GM19328 (cell line): ENCODE measurements around the gene ADAM10.
A peak's percentile ranks its signal among the peaks of the same experiment; 100 is the strongest.

Experiments
- ATAC-seq: cut with Tn5 transposase; IDR thresholded peaks from one replicate; pipeline ENCODE4 v1.9.1; 2021; ENCODE audit warnings: mild to moderate bottlenecking, moderate library complexity; ENCODE audit not compliant: unreplicated experiment

The ADAM10 gene

DNA sequence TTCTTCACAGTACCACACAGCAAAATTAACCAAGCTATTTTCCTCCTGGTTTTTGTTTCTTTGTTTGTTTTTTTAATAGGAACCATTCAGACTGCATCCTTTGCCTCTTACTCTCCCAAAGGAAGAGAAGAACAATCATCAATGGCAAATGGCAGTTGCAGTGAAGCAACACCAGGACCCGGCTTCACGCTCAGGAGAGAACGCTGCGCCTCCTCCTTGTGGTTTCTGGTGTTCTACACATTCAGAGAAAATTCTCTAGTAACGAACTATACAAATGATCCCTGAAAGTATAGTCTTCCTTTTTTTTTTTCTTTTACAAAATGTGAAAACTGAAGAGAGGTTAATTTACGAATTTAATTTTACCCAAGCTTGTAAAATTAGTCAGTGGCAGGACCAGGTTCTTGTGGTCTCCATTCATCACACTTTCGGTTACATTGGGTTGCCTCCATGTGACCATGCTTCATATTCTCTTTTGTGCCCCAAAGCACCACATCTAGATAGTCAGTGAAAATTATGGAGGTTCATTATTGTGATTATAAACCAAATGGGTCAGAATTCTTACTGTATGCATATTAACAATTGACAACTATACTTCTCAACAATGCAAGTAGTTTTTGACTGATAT is 11.0 kb upstream of the ADAM10 start:
- no peak for ATAC-seq

DNA sequence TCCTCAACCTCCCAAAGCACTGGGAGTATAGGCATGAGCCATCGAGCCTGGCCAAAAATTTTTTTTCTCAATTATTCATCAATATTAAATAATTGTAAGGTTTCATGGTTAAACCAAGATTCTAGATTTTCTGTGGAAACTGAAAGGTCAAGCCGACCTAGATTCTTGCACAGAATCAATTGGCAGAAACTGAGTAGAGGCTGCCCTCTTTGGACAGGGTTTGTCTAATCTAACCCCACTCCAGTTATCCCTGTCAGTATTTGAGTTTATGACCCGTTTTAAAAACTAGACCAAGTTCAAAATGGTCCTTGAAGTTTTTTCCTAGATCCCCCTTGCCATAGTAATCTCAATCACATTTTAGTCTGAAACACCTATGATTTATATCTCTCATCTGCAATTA is 8.6 kb upstream of the ADAM10 start:
- ATAC-seq = no peak

DNA sequence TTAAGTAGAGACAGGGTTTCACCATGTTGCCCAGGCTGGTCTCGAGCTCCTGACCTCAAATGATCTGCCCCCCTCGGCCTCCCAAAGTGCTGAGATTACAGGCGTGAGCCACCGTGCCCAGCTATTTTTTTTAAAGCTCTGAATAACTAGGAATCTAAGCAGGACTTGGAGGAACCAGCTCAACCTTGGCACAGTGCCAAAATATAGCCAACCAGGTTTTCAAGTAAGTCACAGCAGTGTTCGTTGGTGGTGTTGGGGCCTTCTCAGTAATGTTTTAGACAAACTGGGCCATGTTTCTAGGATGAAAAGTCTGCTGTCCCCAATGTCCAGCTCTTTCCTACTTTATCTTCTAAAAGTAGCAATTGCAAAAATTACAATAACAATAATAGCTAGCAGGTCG is 6.4 kb upstream of the ADAM10 start:
- ATAC-seq = no peak

DNA sequence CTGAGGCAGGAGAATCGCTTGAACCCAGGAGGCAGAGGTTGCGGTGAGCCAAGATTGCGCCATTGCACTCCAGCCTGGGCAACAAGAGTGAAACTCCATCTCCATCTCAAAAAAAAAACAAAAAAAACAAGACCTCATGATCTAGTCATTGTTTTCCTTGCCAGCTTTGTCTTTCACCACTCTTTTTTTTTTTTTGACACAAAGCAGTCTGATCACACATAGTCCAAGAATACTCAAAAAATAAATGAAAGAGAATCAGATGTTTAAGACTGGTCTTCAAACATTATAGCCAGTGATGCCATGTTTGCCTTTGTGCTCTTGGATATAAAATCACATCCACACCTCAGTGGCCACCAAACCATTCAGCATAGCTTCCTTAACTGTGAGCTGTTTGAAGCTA is 5.8 kb upstream of the ADAM10 start:
- ATAC-seq = no peak

DNA sequence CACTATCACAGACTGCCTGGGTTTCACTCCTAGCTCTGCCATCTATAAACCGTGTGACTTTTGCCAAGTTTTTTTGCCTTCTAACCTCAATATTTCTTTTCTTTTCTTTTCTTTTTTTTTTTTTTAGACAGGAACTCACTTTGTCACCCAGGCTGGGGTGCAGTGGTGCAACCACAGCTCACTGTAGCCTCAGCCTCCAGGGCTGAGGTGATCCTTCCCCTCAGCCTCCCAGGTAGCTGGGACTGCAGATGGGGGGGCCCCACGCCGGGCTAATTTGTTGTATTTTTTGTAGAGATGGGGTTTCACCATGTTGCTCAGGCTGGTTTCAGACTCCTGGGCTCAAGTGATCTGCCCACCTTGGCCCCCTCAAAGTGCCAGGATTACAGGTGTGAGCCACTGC is 3.2 kb upstream of the ADAM10 start:
- no peak for ATAC-seq

DNA sequence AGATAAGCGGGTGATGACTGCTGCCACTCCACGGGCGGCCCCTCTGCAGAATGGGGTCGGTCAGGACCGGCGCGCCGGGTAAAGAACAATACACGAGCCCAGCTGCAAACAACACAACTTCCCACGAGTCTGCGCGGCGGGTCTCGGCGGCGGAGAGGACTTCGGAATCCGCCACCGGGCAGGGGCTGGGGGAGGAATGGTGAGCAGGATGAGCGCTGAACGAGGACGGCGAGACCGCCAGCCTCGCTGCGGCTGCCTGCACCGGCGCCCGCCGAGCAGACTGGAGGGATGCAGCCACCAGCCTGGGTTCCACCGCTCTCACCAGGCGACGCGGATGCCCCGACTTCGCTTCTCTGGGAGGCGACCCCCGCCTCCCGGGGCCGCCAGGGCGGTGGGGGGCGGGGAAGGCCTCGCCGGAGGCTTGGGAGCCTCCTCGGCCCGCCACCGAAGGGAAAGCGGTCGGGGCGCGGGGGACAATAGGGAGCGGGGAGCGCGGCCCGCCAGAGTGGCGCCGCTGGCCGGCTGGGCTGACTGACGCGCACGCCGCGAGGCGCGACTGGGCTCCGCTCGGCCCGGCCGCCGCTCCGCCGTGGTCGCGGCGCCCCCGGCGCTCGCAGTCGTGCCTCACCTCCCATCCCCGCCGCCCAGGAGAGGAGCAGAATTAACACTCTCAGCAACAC is 515 bp downstream of the ADAM10 start:
- peak; percentile 22 for ATAC-seq

DNA sequence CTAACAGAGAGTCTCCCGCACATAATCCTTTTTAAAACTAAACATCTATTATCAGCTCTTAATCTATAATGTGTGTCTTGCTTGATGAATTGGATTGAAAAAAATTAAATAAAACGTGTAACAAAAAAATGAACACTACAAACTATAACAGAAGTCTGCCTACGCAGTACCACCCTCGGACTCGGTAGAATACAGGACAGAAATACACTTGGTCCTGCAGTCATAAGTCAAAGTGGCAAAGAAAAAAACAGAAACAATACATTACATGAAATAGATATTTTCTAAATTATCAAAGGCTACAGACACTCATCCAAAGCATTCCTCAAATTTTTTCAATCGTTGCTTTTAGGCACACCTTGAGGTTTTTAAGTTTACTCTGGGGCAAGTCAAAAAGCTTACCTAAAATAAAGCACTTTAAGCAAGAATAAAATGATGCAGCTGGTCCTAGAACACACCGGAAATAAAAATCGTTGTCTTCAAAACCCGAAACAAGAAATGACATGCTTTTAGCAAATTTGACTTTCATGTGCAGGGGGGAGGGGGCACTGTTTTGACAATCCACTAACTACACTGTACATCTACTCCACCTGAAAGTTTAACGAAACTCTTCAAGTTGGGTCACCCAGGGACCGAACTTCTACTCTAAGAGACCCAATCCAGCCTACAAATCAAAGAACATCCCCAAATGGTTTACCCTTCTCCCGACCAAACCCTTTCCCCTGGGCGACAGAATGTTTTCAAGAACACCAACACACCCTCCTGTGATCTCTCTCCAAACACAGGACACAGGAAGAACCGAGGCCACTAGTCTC is 1.3 kb downstream of the ADAM10 start:
- no peak for ATAC-seq

DNA sequence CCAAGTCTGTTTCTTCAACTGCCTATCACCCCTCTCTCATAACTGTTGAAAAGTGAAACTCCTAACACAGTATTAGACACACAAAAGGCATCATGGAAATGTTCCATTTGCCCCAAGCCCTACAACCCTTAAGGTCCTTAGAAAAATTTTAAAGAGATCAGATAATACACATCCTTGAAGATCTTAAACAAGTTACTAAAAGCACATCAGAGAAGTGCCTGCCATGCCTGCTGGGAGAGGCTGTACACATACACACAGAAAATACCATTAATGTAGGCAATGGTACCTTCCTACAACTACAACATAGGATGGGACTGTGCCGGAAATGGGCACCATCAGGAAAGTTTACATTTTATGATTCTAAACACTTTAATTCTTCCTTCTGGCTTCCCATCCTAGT is 3.3 kb downstream of the ADAM10 start:
- no peak for ATAC-seq

DNA sequence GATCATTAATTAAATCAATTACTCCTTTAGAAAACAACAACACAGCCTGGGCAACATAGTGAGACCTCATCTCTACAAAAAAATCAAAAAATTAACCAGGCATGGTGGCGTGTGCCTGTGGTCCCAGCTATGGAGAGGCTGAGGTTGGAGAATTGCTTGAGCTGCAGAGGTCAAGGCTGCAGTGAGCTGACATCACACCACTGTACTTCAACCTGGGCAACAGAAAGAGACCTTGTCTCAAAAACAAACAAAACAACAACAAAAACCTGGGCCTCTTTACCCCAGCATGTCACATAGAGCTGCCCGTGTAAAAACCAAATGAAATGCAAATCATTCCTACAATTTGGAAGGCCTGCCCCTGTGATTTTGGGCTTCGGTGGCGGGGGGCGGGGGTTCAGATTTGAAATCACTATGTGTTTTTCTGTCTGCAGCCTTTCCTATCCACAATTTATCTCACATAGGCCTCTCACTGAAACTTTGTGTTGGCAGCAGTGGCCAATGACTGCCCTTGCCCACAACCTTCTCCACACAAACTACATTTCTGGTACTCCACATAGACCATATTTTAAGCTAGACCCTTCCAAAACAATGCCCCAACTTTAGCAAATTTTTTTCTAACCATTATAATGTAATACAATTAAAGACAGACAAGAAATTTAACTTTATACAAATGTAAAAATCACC is 6.5 kb downstream of the ADAM10 start:
- no peak for ATAC-seq

DNA sequence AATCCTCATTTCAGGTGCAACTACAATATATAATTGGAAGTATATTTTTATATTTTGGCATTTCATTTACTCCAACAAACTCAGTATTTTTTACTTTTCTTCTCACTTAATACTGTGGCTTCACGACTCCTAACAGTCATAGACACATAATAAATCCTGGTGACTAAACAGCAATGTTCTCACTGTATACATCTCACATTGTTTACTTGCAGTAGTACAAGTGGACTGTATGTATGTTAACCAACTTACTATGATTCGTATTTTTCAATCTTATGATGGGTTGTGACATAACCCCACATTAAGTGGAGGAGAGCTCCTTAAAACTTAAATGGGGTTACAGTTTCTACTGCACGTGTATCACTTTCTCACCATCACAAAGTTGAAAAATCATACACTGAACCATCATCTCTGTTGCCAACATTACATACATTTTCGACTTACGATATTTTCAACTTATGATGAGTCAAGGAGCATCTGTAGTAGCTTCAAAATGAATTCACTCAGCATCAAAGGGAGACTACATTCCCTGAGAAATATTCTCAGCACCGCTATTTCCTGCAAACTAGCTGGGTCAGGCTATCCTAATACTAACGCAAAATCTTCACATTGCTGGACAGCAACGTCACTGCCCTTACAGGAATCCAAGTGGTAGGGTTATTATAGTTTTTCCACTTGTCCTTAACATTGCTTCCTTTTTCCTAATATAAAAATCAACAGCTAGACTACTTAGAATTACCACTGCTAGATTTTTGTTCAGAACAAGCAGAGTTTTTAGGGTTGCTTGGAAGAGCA is 7.3 kb downstream of the ADAM10 start:
- no peak for ATAC-seq

DNA sequence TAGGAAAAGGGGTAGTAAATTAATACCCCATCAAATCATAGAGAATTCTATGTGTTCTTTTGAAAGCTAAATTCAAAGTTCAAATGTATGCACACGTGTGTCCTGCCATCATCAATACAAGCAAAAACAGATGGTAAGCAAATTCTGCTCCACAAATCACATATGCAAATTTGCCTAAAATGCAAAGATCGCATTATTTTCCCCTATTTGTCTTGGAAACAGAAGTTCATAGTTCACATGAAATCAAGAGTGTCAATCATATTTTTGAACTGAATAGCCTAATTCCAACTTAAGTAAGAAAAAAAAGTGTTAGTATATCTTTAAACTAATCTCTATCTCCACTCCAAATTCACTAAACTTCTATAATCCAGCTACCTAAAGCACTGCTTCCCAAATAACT is 8.5 kb downstream of the ADAM10 start:
- no peak for ATAC-seq

DNA sequence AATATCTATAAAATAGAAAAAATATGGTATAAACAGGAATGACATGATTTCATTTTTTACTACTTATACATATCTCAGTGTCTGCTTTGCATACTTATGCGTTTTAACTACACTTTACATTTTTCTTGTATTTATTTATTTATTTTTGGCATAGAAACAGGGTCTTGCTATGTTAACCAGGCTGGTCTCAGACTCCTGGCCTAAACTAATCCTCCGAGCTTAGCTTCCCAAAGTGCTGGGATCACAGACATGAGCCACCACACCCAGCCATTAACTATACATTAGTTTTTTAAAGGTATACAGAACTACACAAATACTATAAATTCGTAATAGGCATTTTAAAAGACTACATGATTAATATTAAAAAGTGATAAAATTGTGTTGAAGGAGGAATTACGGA is 9.1 kb downstream of the ADAM10 start:
- no peak for ATAC-seq

DNA sequence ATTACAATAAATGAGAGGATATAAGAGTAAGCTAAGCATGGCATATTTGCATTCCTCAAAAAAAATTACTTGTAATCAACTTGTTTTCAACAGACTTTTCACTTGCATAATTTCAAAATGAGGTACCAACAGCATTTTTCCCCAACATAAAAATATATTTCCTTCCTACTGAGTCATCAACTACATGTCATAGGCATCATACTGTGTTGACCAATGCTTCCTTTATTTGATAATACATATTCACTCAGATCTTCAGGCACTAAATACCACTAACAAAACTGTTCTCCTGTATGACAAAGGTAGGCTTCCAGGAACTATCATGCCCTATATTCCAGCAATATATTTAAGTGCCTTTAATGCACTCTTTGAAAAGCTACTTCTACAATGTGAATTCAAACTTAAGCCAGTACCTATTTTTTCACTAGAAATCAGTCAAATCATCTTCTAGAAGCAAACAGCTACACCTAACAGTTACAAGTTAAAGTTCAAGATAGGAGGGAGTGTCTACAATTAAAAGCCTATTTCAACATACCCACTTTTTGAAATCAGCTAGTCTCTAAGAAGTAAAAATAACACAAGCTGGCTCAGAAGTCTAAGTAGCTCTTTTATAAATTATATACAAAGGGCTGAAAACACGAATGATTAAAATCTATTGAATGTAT is 11.3 kb downstream of the ADAM10 start:
- no peak for ATAC-seq

DNA sequence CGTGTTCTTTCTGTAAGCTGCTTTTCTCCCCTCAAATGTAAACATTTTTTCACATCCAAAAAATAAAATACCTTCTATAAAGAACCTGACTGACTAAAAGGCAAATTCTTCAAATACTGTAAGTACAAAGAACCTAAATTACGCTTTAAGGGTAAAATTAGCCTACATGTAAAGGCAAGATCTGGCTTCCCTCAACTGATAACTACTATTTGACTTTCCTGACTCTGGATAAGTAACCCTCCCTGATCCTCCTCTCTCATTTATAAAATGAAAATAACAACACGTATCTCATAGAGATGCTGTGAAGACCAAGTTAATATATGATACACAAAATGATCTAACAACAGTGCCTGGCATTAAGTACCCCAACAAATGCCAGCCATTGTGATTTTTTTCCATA is 12.2 kb downstream of the ADAM10 start:
- ATAC-seq = no peak

DNA sequence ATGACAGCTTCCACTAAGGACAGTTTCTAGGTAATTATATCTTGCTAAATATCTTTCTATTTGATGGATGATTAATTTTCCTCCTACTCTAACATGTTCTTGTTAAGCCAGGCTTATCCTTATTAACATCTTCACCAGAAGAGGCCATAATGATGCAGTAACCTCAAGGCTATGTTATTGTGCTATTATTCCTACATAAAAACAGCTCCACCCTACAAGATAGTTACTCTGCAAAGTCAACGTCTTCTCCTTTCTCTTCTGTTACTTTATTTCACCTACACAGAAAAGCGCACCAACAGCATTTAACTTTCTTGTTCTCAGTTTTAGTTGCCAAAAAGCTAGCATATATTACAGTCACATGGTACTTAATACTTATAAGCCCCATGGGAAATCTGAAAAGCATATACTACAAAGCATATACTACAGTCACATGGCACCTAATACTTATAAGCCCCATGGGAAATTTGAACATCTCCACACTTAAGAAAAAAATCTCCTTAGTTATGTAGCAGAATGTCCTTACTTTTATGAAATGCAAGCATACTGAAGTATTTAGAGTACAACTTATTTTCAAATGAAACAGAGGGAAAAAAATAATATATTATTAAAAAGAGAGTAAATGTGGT is 13.4 kb downstream of the ADAM10 start:
- ATAC-seq = no peak

DNA sequence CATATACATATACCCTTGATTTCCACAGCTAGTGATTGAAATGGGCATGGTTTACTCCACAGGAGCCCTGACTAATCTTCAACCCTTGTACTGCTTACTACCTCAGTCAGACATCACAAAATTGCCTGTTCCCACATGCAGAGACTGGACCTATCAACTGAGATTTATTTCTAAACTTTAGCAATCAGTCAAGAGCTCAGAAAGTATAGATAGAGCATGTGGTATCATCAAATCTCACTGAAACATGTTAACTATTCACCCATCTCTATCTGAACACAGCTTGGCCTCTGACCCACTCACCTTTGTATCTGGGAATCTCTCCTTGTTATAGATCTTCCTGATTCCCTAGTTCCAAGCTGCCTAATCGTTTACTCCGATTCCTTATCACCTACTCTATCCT is 14.6 kb downstream of the ADAM10 start:
- no peak for ATAC-seq

DNA sequence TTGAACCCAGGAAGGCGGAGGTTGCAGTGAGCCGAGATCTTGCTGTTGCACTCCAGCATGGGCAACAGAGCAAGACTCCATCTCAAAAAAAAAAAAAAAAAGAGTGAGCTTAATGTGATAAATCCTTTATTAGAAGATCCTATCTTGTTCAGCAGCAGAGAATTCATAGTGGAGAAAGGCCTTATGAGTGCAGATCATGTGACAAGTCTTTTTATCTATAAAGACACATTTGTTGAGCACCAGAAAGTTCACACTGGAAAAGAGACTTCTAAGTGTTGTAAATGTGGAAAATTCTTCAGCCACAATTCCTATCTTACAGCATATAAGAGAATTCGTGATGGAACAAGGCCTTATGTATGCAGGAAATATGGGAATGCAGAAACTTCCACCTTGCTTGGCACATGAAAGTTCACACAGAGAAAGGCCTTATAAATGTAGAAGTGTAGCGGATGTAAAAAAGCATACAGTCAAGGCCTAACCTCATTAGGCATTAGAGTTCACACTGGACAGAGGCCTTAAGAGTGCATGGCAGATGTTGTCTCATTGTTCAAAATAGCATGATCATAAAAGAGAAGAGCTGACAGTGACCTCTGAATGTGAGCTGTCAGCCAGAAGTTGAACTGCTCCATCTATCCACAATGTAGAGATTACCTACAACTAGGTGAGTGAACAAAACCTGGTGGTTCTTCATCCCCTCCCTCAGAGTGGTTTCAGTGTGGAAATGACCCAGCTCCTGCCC is 16.7 kb downstream of the ADAM10 start:
- no peak for ATAC-seq

DNA sequence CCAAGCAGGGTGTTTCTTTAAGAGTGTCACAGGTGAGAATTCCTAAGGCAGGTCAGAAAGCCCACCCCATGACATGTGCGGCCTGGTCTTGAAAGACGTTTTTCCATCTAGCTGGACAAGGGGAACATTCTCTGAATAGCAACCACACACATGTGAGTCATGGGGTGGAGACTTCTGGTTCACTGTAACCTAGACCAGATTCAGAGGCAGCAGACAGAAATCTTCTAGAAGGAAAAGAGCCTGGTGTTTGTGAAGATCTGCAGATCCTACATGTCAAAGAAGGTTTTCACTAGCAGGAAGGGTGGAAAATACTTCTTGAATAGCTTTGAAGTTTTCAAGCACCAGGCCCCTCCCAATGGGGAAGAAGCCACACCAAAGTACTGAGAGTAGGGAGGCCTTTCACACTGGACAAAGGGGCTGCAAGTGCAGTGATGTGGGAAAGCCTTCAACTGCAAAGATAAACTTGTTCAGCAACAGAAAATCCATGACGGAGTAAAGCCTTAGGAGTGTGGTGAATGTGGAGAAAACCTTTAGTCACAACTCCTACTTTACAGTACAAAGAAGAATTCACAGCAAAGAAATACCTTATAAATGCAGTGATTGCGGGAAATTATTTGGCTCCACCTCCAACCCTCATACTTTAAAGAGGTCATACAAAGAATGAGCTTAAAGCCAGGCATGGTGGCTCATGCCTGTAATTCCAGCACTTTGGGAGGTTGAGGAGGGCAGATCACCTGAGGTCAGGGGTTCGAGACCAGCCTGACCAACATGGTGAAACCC is 17.6 kb downstream of the ADAM10 start:
- ATAC-seq = no peak
